MM.1S (cell line): Measurements from ENCODE around the gene CR1.
A peak's percentile ranks its signal among the peaks of the same experiment; 100 is the strongest.

ENCODE experiments used
- DNase-seq: peaks from one replicate; pipeline ENCODE4 v3.0.0-alpha.2; 2015
- H2AFZ ChIP-seq: fragments of 300-600 bp; sonication (generic); 2 replicates; pipeline ENCODE4 v1.6.0; 2016; ENCODE audit warnings: antibody characterized with exemption, low read length
- H3F3A ChIP-seq: fragments of 300-600 bp; sonication (generic); 2 replicates; pipeline ENCODE4 v1.6.1; 2016; ENCODE audit warnings: mild to moderate bottlenecking, antibody characterized with exemption, low read length, moderate library complexity, mixed read lengths; ENCODE audit not compliant: insufficient read depth
- H3K27ac ChIP-seq: fragments of 300-600 bp; sonication (generic); 2 replicates; pipeline ENCODE4 v1.5.1; 2016; ENCODE audit warnings: mild to moderate bottlenecking, low read length
- H3K27me3 ChIP-seq: fragments of 300-600 bp; sonication (generic); replicated peaks from 2 replicates; pipeline ENCODE4 v1.6.0; 2016; ENCODE audit warnings: low read length; ENCODE audit not compliant: insufficient read depth
- H3K36me3 ChIP-seq: fragments of 300-600 bp; sonication (generic); replicated peaks from 2 replicates; pipeline ENCODE4 v1.6.1; 2016; ENCODE audit warnings: mild to moderate bottlenecking, low read length, mixed read lengths; ENCODE audit not compliant: insufficient read depth
- H3K4me1 ChIP-seq: fragments of 300-600 bp; sonication (generic); 2 replicates; pipeline ENCODE4 v1.6.1; 2016; ENCODE audit warnings: low read length, mixed read lengths
- H3K4me2 ChIP-seq: fragments of 300-600 bp; sonication (generic); 2 replicates; pipeline ENCODE4 v1.6.0; 2016; ENCODE audit warnings: low read depth, low read length
- H3K4me3 ChIP-seq: fragments of 300-600 bp; sonication (generic); 2 replicates; pipeline ENCODE4 v1.5.1; 2016; ENCODE audit warnings: low read length, mixed read lengths
- H3K79me2 ChIP-seq: fragments of 300-600 bp; sonication (generic); 2 replicates; pipeline ENCODE4 v1.6.1; 2016; ENCODE audit warnings: mixed run types, low read length, mixed read lengths
- H3K9ac ChIP-seq: fragments of 300-600 bp; sonication (generic); 2 replicates; pipeline ENCODE4 v1.6.1; 2016; ENCODE audit warnings: low read length, mixed read lengths
- H3K9me2 ChIP-seq: fragments of 300-600 bp; sonication (generic); replicated peaks from 2 replicates; pipeline ENCODE4 v1.6.1; 2016; ENCODE audit warnings: mild to moderate bottlenecking, low read length, mixed read lengths; ENCODE audit not compliant: insufficient read depth
- H3K9me3 ChIP-seq: fragments of 300-600 bp; sonication (generic); replicated peaks from 2 replicates; pipeline ENCODE4 v1.6.1; 2016; ENCODE audit warnings: mild to moderate bottlenecking, low read length, mixed read lengths; ENCODE audit not compliant: insufficient read depth
- H4K20me1 ChIP-seq: fragments of 300-600 bp; sonication (generic); 2 replicates; pipeline ENCODE4 v1.6.1; 2016; ENCODE audit warnings: mild to moderate bottlenecking, low read length, moderate library complexity, mixed read lengths; ENCODE audit not compliant: insufficient read depth
- CTCF ChIP-seq: fragments of 300-600 bp; sonication (generic); IDR thresholded peaks from 2 replicates; pipeline ENCODE4 v1.5.1; 2016; ENCODE audit warnings: antibody characterized with exemption, low read length, mixed read lengths
- EZH2 ChIP-seq: fragments of 300-600 bp; sonication (generic); optimal IDR thresholded peaks from 2 replicates; pipeline ENCODE3; 2017; ENCODE audit warnings: low read depth, mild to moderate bottlenecking, antibody characterized with exemption, low read length, mixed read lengths
- EZH2phosphoT487 ChIP-seq: fragments of 300-600 bp; sonication (generic); IDR thresholded peaks from 2 replicates; pipeline ENCODE4 v1.6.1; 2018; ENCODE audit warnings: antibody characterized with exemption, low read length

The CR1 gene

GRCh38 chr1:207504438-207504837 lies 8.5 kb downstream of the CR1 start:
- H3F3A ChIP-seq: no peaks in the 10 kb centered on the region
- no peak for DNase-seq
- no peaks in the 10 kb centered on the region for H3K4me1 ChIP-seq
- no peaks in the 10 kb centered on the region for H3K9me3 ChIP-seq
- no peak overlapping the region for H3K27ac ChIP-seq
- H3K4me2 ChIP-seq: no peak overlapping the region
- no peak overlapping the region for H2AFZ ChIP-seq
- TF ChIP-seq CTCF (no peak), EZH2 (no peak), EZH2phosphoT487 (no peak)
- H3K36me3 ChIP-seq: no peaks in the 10 kb centered on the region
- H4K20me1 ChIP-seq: no peaks in the 10 kb centered on the region
- H3K9ac ChIP-seq: no peak overlapping the region
- no peaks in the 10 kb centered on the region for H3K79me2 ChIP-seq
- H3K27me3 ChIP-seq: no peaks in the 10 kb centered on the region
- no peak overlapping the region for H3K4me3 ChIP-seq
- no peaks in the 10 kb centered on the region for H3K9me2 ChIP-seq

GRCh38 chr1:207510444-207510843 lies 14.5 kb downstream of the CR1 start:
- no peaks in the 10 kb centered on the region for H3K27me3 ChIP-seq
- TF ChIP-seq EZH2: no peak
- no peak for TF ChIP-seq EZH2phosphoT487
- TF ChIP-seq CTCF: no peak
- no peaks in the 10 kb centered on the region for H3K9me3 ChIP-seq

GRCh38 chr1:207514890-207515289 lies 18.9 kb downstream of the CR1 start:
- Histone ChIP-seq H3F3A (no peaks in the 10 kb centered on the region), H3K79me2 (no peaks in the 10 kb centered on the region), H3K9me3 (no peaks in the 10 kb centered on the region), H3K27ac (no peak overlapping the region), H3K27me3 (no peaks in the 10 kb centered on the region), H2AFZ (no peak overlapping the region), H3K4me1 (no peaks in the 10 kb centered on the region), H3K36me3 (no peaks in the 10 kb centered on the region), H3K9ac (no peak overlapping the region), H3K4me2 (no peak overlapping the region), H3K4me3 (no peak overlapping the region), H3K9me2 (no peaks in the 10 kb centered on the region), H4K20me1 (no peaks in the 10 kb centered on the region)
- TF ChIP-seq CTCF (no peak), EZH2 (no peak), EZH2phosphoT487 (no peak)
- peak; percentile 18 for DNase-seq

More at GRCh38 chr1:207510444-207510843, 14.5 kb downstream of the CR1 start:
- Histone ChIP-seq H2AFZ (no peak overlapping the region), H3K4me3 (no peak overlapping the region), H3K79me2 (no peaks in the 10 kb centered on the region), H3F3A (no peaks in the 10 kb centered on the region), H3K27ac (no peak overlapping the region), H3K4me2 (no peak overlapping the region), H3K36me3 (no peaks in the 10 kb centered on the region), H4K20me1 (no peaks in the 10 kb centered on the region), H3K4me1 (no peaks in the 10 kb centered on the region), H3K9me2 (no peaks in the 10 kb centered on the region), H3K9ac (no peak overlapping the region)
- DNase-seq: no peak
